ENCODE measurements around the gene ANTXR1.

The ANTXR1 gene

GRCh38 chr2:69183659-69184058 is 170.7 kb downstream of the ANTXR1 start:
- no peaks in the 10 kb centered on the region for H3K79me2 ChIP-seq (ENCODE audit: insufficient read depth, low read length)
- H3K9me3 ChIP-seq (ENCODE audit: insufficient read depth, low read length, severe bottlenecking): no peaks in the 10 kb centered on the region
- no peaks in the 10 kb centered on the region for H4K20me1 ChIP-seq (ENCODE audit: insufficient read depth, low read length)
- H2AFZ ChIP-seq (ENCODE audit: low read depth, low read length): no peak overlapping the region
- H3K4me3 ChIP-seq (ENCODE audit: low read depth in 1 of 2, low read length in 2 of 2): no peak overlapping the region
- H3K27me3 ChIP-seq (ENCODE audit: insufficient read depth, low read length, poor library complexity): no peaks in the 10 kb centered on the region
- H3K27ac ChIP-seq (ENCODE audit: low read length): no peak overlapping the region
- no peaks in the 10 kb centered on the region for H3K4me1 ChIP-seq (ENCODE audit: insufficient read depth, low read length)
- H3K9ac ChIP-seq (ENCODE audit: low read depth, low read length): no peak overlapping the region
- no peak for DNase-seq
- no peak overlapping the region for H3K4me2 ChIP-seq (ENCODE audit: insufficient read depth, low read length)
- ATAC-seq (ENCODE audit: insufficient read depth, low read depth): no peak
- H3K36me3 ChIP-seq (ENCODE audit: insufficient read depth, low read length): peaks cover 47% of the 10 kb centered on the region
- TF ChIP-seq EZH2 (IDR thresholded peaks at IDR 0.05; ENCODE audit: borderline replicate concordance, low read depth, low read length, severe bottlenecking): no peak
- TF ChIP-seq, protein P1, sequence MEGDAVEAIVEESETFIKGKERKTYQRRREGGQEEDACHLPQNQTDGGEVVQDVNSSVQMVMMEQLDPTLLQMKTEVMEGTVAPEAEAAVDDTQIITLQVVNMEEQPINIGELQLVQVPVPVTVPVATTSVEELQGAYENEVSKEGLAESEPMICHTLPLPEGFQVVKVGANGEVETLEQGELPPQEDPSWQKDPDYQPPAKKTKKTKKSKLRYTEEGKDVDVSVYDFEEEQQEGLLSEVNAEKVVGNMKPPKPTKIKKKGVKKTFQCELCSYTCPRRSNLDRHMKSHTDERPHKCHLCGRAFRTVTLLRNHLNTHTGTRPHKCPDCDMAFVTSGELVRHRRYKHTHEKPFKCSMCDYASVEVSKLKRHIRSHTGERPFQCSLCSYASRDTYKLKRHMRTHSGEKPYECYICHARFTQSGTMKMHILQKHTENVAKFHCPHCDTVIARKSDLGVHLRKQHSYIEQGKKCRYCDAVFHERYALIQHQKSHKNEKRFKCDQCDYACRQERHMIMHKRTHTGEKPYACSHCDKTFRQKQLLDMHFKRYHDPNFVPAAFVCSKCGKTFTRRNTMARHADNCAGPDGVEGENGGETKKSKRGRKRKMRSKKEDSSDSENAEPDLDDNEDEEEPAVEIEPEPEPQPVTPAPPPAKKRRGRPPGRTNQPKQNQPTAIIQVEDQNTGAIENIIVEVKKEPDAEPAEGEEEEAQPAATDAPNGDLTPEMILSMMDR (IDR thresholded peaks at IDR 0.05; ENCODE audit: borderline replicate concordance, extremely low read depth, low read length, poor library complexity, severe bottlenecking): no peak

DNA sequence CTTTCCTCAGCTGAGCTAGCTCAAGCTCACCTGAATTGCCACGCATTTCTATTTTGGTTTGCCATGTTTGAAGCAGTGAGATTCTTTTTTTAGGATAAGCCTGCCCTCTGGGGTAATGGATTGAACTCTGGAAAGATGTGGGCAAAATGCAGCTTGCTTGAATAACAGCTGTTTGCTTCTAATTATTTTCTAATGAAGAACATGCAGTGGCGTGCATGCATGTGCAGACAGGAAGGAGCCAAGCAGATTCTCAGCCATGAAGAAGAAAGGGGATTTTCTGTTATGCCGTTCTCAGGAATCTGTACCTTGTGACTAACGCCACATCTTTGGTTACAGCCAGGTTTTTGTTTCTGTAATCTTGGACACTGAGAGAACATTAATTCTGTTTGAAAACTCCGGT is 171.2 kb downstream of the ANTXR1 start:
- H4K20me1 ChIP-seq (ENCODE audit: insufficient read depth, low read length): no peaks in the 10 kb centered on the region
- H2AFZ ChIP-seq (ENCODE audit: low read depth, low read length): no peak overlapping the region
- no peak overlapping the region for H3K27ac ChIP-seq (ENCODE audit: low read length)
- DNase-seq: no peak
- no peaks in the 10 kb centered on the region for H3K4me1 ChIP-seq (ENCODE audit: insufficient read depth, low read length)
- H3K4me3 ChIP-seq (ENCODE audit: low read depth in 1 of 2, low read length in 2 of 2): no peak overlapping the region
- peaks cover 47% of the 10 kb centered on the region for H3K36me3 ChIP-seq (ENCODE audit: insufficient read depth, low read length)
- no peaks in the 10 kb centered on the region for H3K9me3 ChIP-seq (ENCODE audit: insufficient read depth, low read length, severe bottlenecking)
- TF ChIP-seq EZH2 (IDR thresholded peaks at IDR 0.05; ENCODE audit: borderline replicate concordance, low read depth, low read length, severe bottlenecking): no peak
- TF ChIP-seq, protein P1 (IDR thresholded peaks at IDR 0.05; ENCODE audit: borderline replicate concordance, extremely low read depth, low read length, poor library complexity, severe bottlenecking): no peak
- H3K9ac ChIP-seq (ENCODE audit: low read depth, low read length): no peak overlapping the region
- no peak overlapping the region for H3K4me2 ChIP-seq (ENCODE audit: insufficient read depth, low read length)
- ATAC-seq (ENCODE audit: insufficient read depth, low read depth): no peak
- no peaks in the 10 kb centered on the region for H3K27me3 ChIP-seq (ENCODE audit: insufficient read depth, low read length, poor library complexity)
- no peaks in the 10 kb centered on the region for H3K79me2 ChIP-seq (ENCODE audit: insufficient read depth, low read length)

- H3K27ac ChIP-seq (ENCODE audit: low read length): no peak overlapping the region
- H2AFZ ChIP-seq (ENCODE audit: low read depth, low read length): no peak overlapping the region
- no peak for TF ChIP-seq EZH2 (IDR thresholded peaks at IDR 0.05; ENCODE audit: borderline replicate concordance, low read depth, low read length, severe bottlenecking)
- TF ChIP-seq, protein P1 (IDR thresholded peaks at IDR 0.05; ENCODE audit: borderline replicate concordance, extremely low read depth, low read length, poor library complexity, severe bottlenecking): no peak
- ATAC-seq (ENCODE audit: insufficient read depth, low read depth) (no peak), DNase-seq (no peak)
- H3K9ac ChIP-seq (ENCODE audit: low read depth, low read length): no peak overlapping the region
- H4K20me1 ChIP-seq (ENCODE audit: insufficient read depth, low read length): no peaks in the 10 kb centered on the region
- H3K4me1 ChIP-seq (ENCODE audit: insufficient read depth, low read length): no peaks in the 10 kb centered on the region
- no peaks in the 10 kb centered on the region for H3K9me3 ChIP-seq (ENCODE audit: insufficient read depth, low read length, severe bottlenecking)
- no peak overlapping the region for H3K4me3 ChIP-seq (ENCODE audit: low read depth in 1 of 2, low read length in 2 of 2)
- H3K27me3 ChIP-seq (ENCODE audit: insufficient read depth, low read length, poor library complexity): no peaks in the 10 kb centered on the region
- no peaks in the 10 kb centered on the region for H3K79me2 ChIP-seq (ENCODE audit: insufficient read depth, low read length)
- H3K36me3 ChIP-seq (ENCODE audit: insufficient read depth, low read length): peaks cover 47% of the 10 kb centered on the region
- no peak overlapping the region for H3K4me2 ChIP-seq (ENCODE audit: insufficient read depth, low read length)
Observed at GRCh38 chr2:69185807-69186206, 172.8 kb downstream of the ANTXR1 start.

GRCh38 chr2:69186614-69187013 is 173.6 kb downstream of the ANTXR1 start:
- DNase-seq (no peak), ATAC-seq (ENCODE audit: insufficient read depth, low read depth) (no peak)
- Histone ChIP-seq H3K9ac (ENCODE audit: low read depth, low read length) (no peak overlapping the region), H2AFZ (ENCODE audit: low read depth, low read length) (no peak overlapping the region), H3K4me2 (ENCODE audit: insufficient read depth, low read length) (no peak overlapping the region), H3K9me3 (ENCODE audit: insufficient read depth, low read length, severe bottlenecking) (no peaks in the 10 kb centered on the region), H4K20me1 (ENCODE audit: insufficient read depth, low read length) (no peaks in the 10 kb centered on the region), H3K27ac (ENCODE audit: low read length) (no peak overlapping the region), H3K4me1 (ENCODE audit: insufficient read depth, low read length) (no peaks in the 10 kb centered on the region), H3K27me3 (ENCODE audit: insufficient read depth, low read length, poor library complexity) (no peaks in the 10 kb centered on the region), H3K36me3 (ENCODE audit: insufficient read depth, low read length) (peaks cover 41% of the 10 kb centered on the region), H3K79me2 (ENCODE audit: insufficient read depth, low read length) (no peaks in the 10 kb centered on the region), H3K4me3 (ENCODE audit: low read depth in 1 of 2, low read length in 2 of 2) (no peak overlapping the region)
- TF ChIP-seq, protein P1 (IDR thresholded peaks at IDR 0.05; ENCODE audit: borderline replicate concordance, extremely low read depth, low read length, poor library complexity, severe bottlenecking): no peak

Data from DND-41 (cell line).